H1 (cell line): Measurements from ENCODE around the gene AP1M1. TPM values are rescaled to one million over a fixed set of nuclear protein-coding genes. Genes with fewer than 3 reads are reported as not detected.

Experiments
- CTCF ChIA-PET: fragments of 300-600 bp; sonication (Branson Sonifier 250); formaldehyde crosslinking; loops from one replicate; lab custom pipeline; 2021; ENCODE audit not compliant: partially characterized antibody; lab: Charles Lee
- POLR2A ChIA-PET: fragments of 300-600 bp; sonication (Branson Sonifier 250); formaldehyde crosslinking; loops from one replicate; lab custom pipeline; 2021; ENCODE audit warnings: inconsistent platforms; ENCODE audit not compliant: partially characterized antibody; lab: Charles Lee
- DNase-seq, 2 experiments: peaks; one replicate each; pipeline versions ENCODE4 v3.0.0 to v3.0.0-alpha.2; 2010 to 2022; ENCODE audit warnings: low spot score in 2 of 2, low read depth in 1 of 2, mixed read lengths in 1 of 2
- FAIRE-seq: peaks from 2 replicates; lab custom pipeline; 2011; peaks lifted over from hg19 to GRCh38; lab: Jason Lieb, UNC
- H2AFZ ChIP-seq: 2 replicates; pipeline ENCODE4 v1.8.1; 2012; ENCODE audit warnings: low read length, inconsistent platforms
- H2AK5ac ChIP-seq: 2 replicates; pipeline ENCODE4 v1.6.1; 2013; ENCODE audit warnings: low read depth, low read length
- H2BK120ac ChIP-seq: replicated peaks from 2 replicates; pipeline ENCODE3; 2013; ENCODE audit warnings: low read depth, low read length, inconsistent platforms
- H2BK12ac ChIP-seq: 2 replicates; pipeline ENCODE4 v1.6.1; 2013; ENCODE audit warnings: low read depth, low read length
- H2BK15ac ChIP-seq: 2 replicates; pipeline ENCODE4 v1.6.1; 2013; ENCODE audit warnings: low read length
- H2BK20ac ChIP-seq: 2 replicates; pipeline ENCODE4 v1.6.1; 2013; ENCODE audit warnings: low read length
- H2BK5ac ChIP-seq: 2 replicates; pipeline ENCODE4 v1.6.1; 2013; ENCODE audit warnings: low read depth, low read length
- H3K14ac ChIP-seq: 2 replicates; pipeline ENCODE4 v1.6.1; 2013; ENCODE audit warnings: inconsistent platforms; ENCODE audit not compliant: insufficient read length
- H3K18ac ChIP-seq: 2 replicates; pipeline ENCODE4 v1.6.1; 2013; ENCODE audit warnings: low read length; ENCODE audit errors: extremely low read depth
- H3K23ac ChIP-seq: 2 replicates; pipeline ENCODE4 v1.6.1; 2013; ENCODE audit warnings: inconsistent platforms; ENCODE audit not compliant: insufficient read length
- H3K23me2 ChIP-seq: 2 replicates; pipeline ENCODE4 v1.6.1; 2013; ENCODE audit warnings: low read depth, low read length
- H3K27ac ChIP-seq: 2 replicates; pipeline ENCODE4 v1.6.1; 2011; ENCODE audit warnings: low read depth, low read length, inconsistent platforms
- H3K27me3 ChIP-seq, 4 experiments: replicated peaks in 1 of 4; 1 replicate in 1 of 4; 2 replicates in 3 of 4; pipeline versions ENCODE4 v1.6.1 to v1.8.1; 2011 to 2013; ENCODE audit warnings: low read length in 3 of 4, mild to moderate bottlenecking in 3 of 4, inconsistent platforms in 2 of 4, mixed read lengths in 2 of 4, moderate library complexity in 1 of 4; ENCODE audit not compliant: control insufficient read depth in 3 of 4, insufficient read depth in 3 of 4; ENCODE audit errors: extremely low read depth in 1 of 4
- H3K36me3 ChIP-seq, 4 experiments: 2 replicates each; pipeline versions ENCODE4 v1.6.1 to v1.8.1; 2011 to 2013; ENCODE audit warnings: mild to moderate bottlenecking in 4 of 4, low read length in 3 of 4, moderate library complexity in 2 of 4, control low read depth in 1 of 4, inconsistent platforms in 1 of 4; ENCODE audit not compliant: insufficient read depth in 4 of 4, control insufficient read depth in 2 of 4
- H3K4ac ChIP-seq: replicated peaks from 2 replicates; pipeline ENCODE3; 2013; ENCODE audit warnings: low read length, low read depth, mixed read lengths, inconsistent platforms; ENCODE audit not compliant: insufficient read length
- H3K4me1 ChIP-seq, 4 experiments: replicated peaks in 1 of 4; 1 replicate in 1 of 4; 2 replicates in 3 of 4; pipeline versions ENCODE4 v1.6.1 to v1.8.1; 2011 to 2013; ENCODE audit warnings: low read length in 3 of 4, inconsistent platforms in 2 of 4, mixed read lengths in 1 of 4; ENCODE audit not compliant: insufficient read depth in 4 of 4, control insufficient read depth in 3 of 4
- H3K4me2 ChIP-seq, 2 experiments: 2 replicates each; pipeline versions ENCODE4 v1.6.1 to v1.8.1; 2011 to 2013; ENCODE audit warnings: low read depth in 2 of 2, low read length in 2 of 2, control low read depth in 1 of 2, inconsistent platforms in 1 of 2, mild to moderate bottlenecking in 1 of 2; ENCODE audit not compliant: insufficient read depth in 1 of 2
- H3K4me3 ChIP-seq, 4 experiments: fragments of 200-600, 300-600 bp in 1 of 4; sonication (generic), shearing (Covaris generic), sonication (Bioruptor Twin) in 1 of 4; 2 replicates each; pipeline versions ENCODE4 v1.5.1 to v1.8.1; 2011 to 2016; ENCODE audit warnings: low read length in 4 of 4, low read depth in 3 of 4, control low read depth in 2 of 4, inconsistent platforms in 2 of 4, mild to moderate bottlenecking in 2 of 4, mixed read lengths in 1 of 4, moderate library complexity in 1 of 4; ENCODE audit not compliant: insufficient read depth in 2 of 4; ENCODE audit errors: extremely low read depth in 1 of 4
- H3K56ac ChIP-seq: replicated peaks from 2 replicates; pipeline ENCODE3; 2013; ENCODE audit warnings: low read depth, mild to moderate bottlenecking, mixed read lengths, low read length, inconsistent platforms; ENCODE audit not compliant: insufficient read length
- H3K79me1 ChIP-seq: 2 replicates; pipeline ENCODE4 v1.6.1; 2013; ENCODE audit warnings: low read depth, low read length, control low read depth
- H3K79me2 ChIP-seq, 2 experiments: 2 replicates each; pipeline versions ENCODE4 v1.6.1 to v1.8.1; 2012 to 2013; ENCODE audit warnings: low read length in 2 of 2, mild to moderate bottlenecking in 2 of 2, inconsistent platforms in 1 of 2; ENCODE audit not compliant: insufficient read depth in 2 of 2, control insufficient read depth in 1 of 2
- H3K9ac ChIP-seq, 4 experiments: replicated peaks in 1 of 4; 1 replicate in 1 of 4; 2 replicates in 3 of 4; pipeline versions ENCODE4 v1.6.1 to v1.8.1; 2011 to 2013; ENCODE audit warnings: low read depth in 3 of 4, low read length in 3 of 4, control low read depth in 2 of 4, mild to moderate bottlenecking in 2 of 4, moderate library complexity in 2 of 4, inconsistent platforms in 1 of 4; ENCODE audit errors: extremely low read depth in 1 of 4
- H3K9me3 ChIP-seq, 2 experiments: 2 replicates each; pipeline versions ENCODE4 v1.6.1 to v1.8.1; 2012 to 2013; ENCODE audit warnings: mild to moderate bottlenecking in 2 of 2, moderate library complexity in 2 of 2, control low read depth in 1 of 2, inconsistent platforms in 1 of 2, low read depth in 1 of 2, low read length in 1 of 2, mixed read lengths in 1 of 2; ENCODE audit not compliant: insufficient read depth in 2 of 2
- H4K20me1 ChIP-seq, 2 experiments: replicated peaks in 1 of 2; 2 replicates each; pipeline versions ENCODE3 to v1.8.1; 2011 to 2013; ENCODE audit warnings: inconsistent platforms in 2 of 2, low read length in 2 of 2, mild to moderate bottlenecking in 1 of 2; ENCODE audit not compliant: insufficient read depth in 2 of 2, control insufficient read depth in 1 of 2
- H4K5ac ChIP-seq: 2 replicates; pipeline ENCODE4 v1.6.1; 2013; ENCODE audit warnings: low read length, low read depth, mixed read lengths, inconsistent platforms; ENCODE audit not compliant: insufficient read length
- H4K8ac ChIP-seq: 2 replicates; pipeline ENCODE4 v1.8.0; 2013; ENCODE audit warnings: mild to moderate bottlenecking, moderate library complexity, low read length, inconsistent platforms; ENCODE audit not compliant: insufficient read depth; ENCODE audit errors: extremely low read depth
- H4K91ac ChIP-seq: replicated peaks from 2 replicates; pipeline ENCODE3; 2013; ENCODE audit warnings: low read length, mixed read lengths, inconsistent platforms; ENCODE audit not compliant: insufficient read length
- CBX5 ChIP-seq: fragments of 300-800, 300-1000 bp; sonication (generic); IDR thresholded peaks from 2 replicates; pipeline ENCODE4 v1.7.1; 2016; ENCODE audit warnings: antibody characterized with exemption, low read length, low read depth
- CBX8 ChIP-seq: fragments of 300-800, 300-1000 bp; sonication (generic); IDR thresholded peaks from 2 replicates; pipeline ENCODE4 v1.7.1; 2016; ENCODE audit warnings: low read depth, low read length, borderline replicate concordance
- CTCF ChIP-seq, 3 experiments: IDR thresholded peaks; 1 replicate in 2 of 3; 2 replicates in 1 of 3; pipeline versions ENCODE4 v1.5.1 to v1.6.1; 2011; ENCODE audit warnings: low read length in 3 of 3, mild to moderate bottlenecking in 3 of 3, inconsistent platforms in 2 of 3, low read depth in 1 of 3, moderate library complexity in 1 of 3; ENCODE audit not compliant: insufficient read depth in 1 of 3; ENCODE audit errors: control extremely low read depth in 1 of 3
- EGR1 ChIP-seq: IDR thresholded peaks from 2 replicates; pipeline ENCODE4 v1.6.1; 2011; ENCODE audit warnings: low read depth, low read length, borderline replicate concordance
- HDAC2 ChIP-seq, 2 experiments: fragments of 300-600 bp in 1 of 2; sonication (generic) in 1 of 2; IDR thresholded peaks; 2 replicates each; pipeline ENCODE4 v1.6.1; 2011 to 2012; ENCODE audit warnings: low read depth in 2 of 2, low read length in 2 of 2, mild to moderate bottlenecking in 2 of 2, moderate library complexity in 2 of 2, borderline replicate concordance in 1 of 2, inconsistent platforms in 1 of 2
- JUND ChIP-seq: IDR thresholded peaks from 2 replicates; pipeline ENCODE4 v1.6.1; 2011; ENCODE audit warnings: mild to moderate bottlenecking, improper control_type of control experiment, low read length
- POU5F1 ChIP-seq: IDR thresholded peaks from 2 replicates; pipeline ENCODE4 v1.6.1; 2011; ENCODE audit warnings: low read depth, mild to moderate bottlenecking, low read length, moderate library complexity
- SP1 ChIP-seq: IDR thresholded peaks from 2 replicates; pipeline ENCODE4 v1.6.1; 2011; ENCODE audit warnings: low read depth, low read length
- SUZ12 ChIP-seq: fragments of 200-600 bp; sonication (generic); IDR thresholded peaks from 2 replicates; pipeline ENCODE4 v1.6.1; 2012; ENCODE audit warnings: mild to moderate bottlenecking, inconsistent platforms, low read length, moderate library complexity, mixed read lengths
- TBP ChIP-seq: IDR thresholded peaks from 2 replicates; pipeline ENCODE4 v1.6.1; 2011; ENCODE audit warnings: low read depth, low read length, improper control_type of control experiment
- TEAD4 ChIP-seq: IDR thresholded peaks from 2 replicates; pipeline ENCODE4 v1.6.1; 2012; ENCODE audit warnings: low read depth, low read length, inconsistent platforms, mixed read lengths
- WGBS, 2 experiments: shearing (Covaris generic) in 1 of 2; methylation state at CpG; one replicate each; pipeline versions ENCODE4 v1.1.6 to v1.1.7; 2013 to 2015; ENCODE audit warnings: low lambda C conversion rate in 2 of 2, mixed read lengths in 2 of 2, inconsistent platforms in 1 of 2, low coverage in 1 of 2, missing lambda C conversion rate in 1 of 2; ENCODE audit not compliant: insufficient replicate concordance in 2 of 2, insufficient coverage in 1 of 2, insufficient read length in 1 of 2; ENCODE audit errors: extremely low coverage in 1 of 2, missing lambda C conversion rate in 1 of 2; 5-methylcytosine and 5-hydroxymethylcytosine counted together
- polyA plus RNA-seq, 7 experiments: library from polyadenylated mRNA; depleted of rRNA in 3 of 7; stranded (reverse) in 5 of 7; unstranded in 2 of 7; fragments of >200 nt in 5 of 7; fragments of 200-250 nt in 2 of 7; gene quantifications; 1 replicate in 5 of 7; 2 replicates in 1 of 7; 4 replicates in 1 of 7; pipeline versions ENCODE4 v1.2.1 to v1.2.3, GENCODE V29; 2011 to 2013; ENCODE audit warnings: missing spikeins in 2 of 7, mixed read lengths in 2 of 7
- total RNA-seq: library from RNA; stranded (reverse); fragmentation: NEBNext Ultra II Directional; extraction: Animal tissue kit (Norgen Biotek cat#: 25700); gene quantifications from 2 replicates; pipeline ENCODE4 v1.2.1, GENCODE V29; 2021

The AP1M1 gene
- total and polyA plus RNA-seq, 2 of the 8 experiments (the other 6 are each of a cell fraction or from before 2014, with no cell fraction given), result 30.9 to 37.5 TPM

GRCh38 chr19:16229322-16229641 lies 31.6 kb downstream of the AP1M1 start:
- Histone ChIP-seq H3K14ac (no peak overlapping the region), H3K9me3 (no peaks in the 10 kb centered on the region), H3K23me2 (no peaks in the 10 kb centered on the region), H4K91ac (no peak overlapping the region), H3K36me3 (no peaks in the 10 kb centered on the region; a peak in 2 of 8 replicates), H2BK5ac (no peak overlapping the region), H4K20me1 (peaks cover 3 to 9% of the 10 kb centered on the region in 2 experiments), H4K5ac (no peak overlapping the region), H3K27ac (no peak overlapping the region), H4K8ac (no peak overlapping the region), H2AFZ (no peak overlapping the region), H3K23ac (no peak overlapping the region), H3K79me1 (no peaks in the 10 kb centered on the region), H3K4me2 (no peak overlapping the region), H3K79me2 (no peaks in the 10 kb centered on the region), H3K9ac (no peak overlapping the region), H2AK5ac (no peak overlapping the region), H2BK12ac (no peak overlapping the region), H2BK120ac (no peak overlapping the region), H3K4ac (no peak overlapping the region), H3K4me1 (no peaks in the 10 kb centered on the region; a peak in 1 of 7 replicates), H3K27me3 (no peaks in the 10 kb centered on the region), H3K4me3 (no peak overlapping the region), H3K18ac (no peak overlapping the region), H2BK20ac (no peak overlapping the region), H2BK15ac (no peak overlapping the region), H3K56ac (no peak overlapping the region)
- no peak for DNase-seq
- FAIRE-seq, result no peak
- CTCF ChIA-PET, result interaction anchor here (1.0 kb wide), 1 partner anchor 18 kb away, joined by 3 read pairs; no protein-coding TSS in a partner anchor
- TF ChIP-seq CBX5, result no peak
- TF ChIP-seq HDAC2 (IDR thresholded peaks at IDR 0.05; ENCODE audit: borderline replicate concordance in 1 of 2, low read depth in 2 of 2, low read length in 2 of 2), result no peak
- TF ChIP-seq JUND, result no peak
- TF ChIP-seq TBP, result no peak
- no peak for TF ChIP-seq POU5F1
- TF ChIP-seq SP1, result no peak
- TF ChIP-seq CTCF (IDR thresholded peaks at IDR 0.05; ENCODE audit: control extremely low read depth in 1 of 3, insufficient read depth in 1 of 3, low read depth in 1 of 3, low read length in 3 of 3), result no peak
- no peak for TF ChIP-seq CBX8
- no peak for TF ChIP-seq EGR1
- TF ChIP-seq TEAD4, result no peak
- no peak for TF ChIP-seq SUZ12
- POLR2A ChIA-PET, result no interaction called here
- 94% methylated on average over 9 of the region's 9 CpGs; no CpG with 5 or more reads in 1 of the 2 experiments for WGBS, 2 experiments
